Kasumi-1 (cell line): ENCODE results near the gene LACRT.
"Not testable (repeated sequence)": the region's sequence is repeated elsewhere in the genome, so short reads cannot be mapped to it uniquely, and the experiment has no call there.

Experiments used
- DNase-seq, 2 experiments: peaks; one replicate each; lab custom pipeline; 2025; lab: John Stamatoyannopoulos, UW

LACRT gene

GRCh38 chr12:54639112-54639511 is 4.4 kb upstream of the LACRT start:
- DNase-seq = not testable (repeated sequence)

- DNase-seq = no peak
Observed at GRCh38 chr12:54631988-54632728, 2.5 kb downstream of the LACRT start.

GRCh38 chr12:54631551-54631950 is 3.1 kb downstream of the LACRT start:
- DNase-seq = no peak

DNA sequence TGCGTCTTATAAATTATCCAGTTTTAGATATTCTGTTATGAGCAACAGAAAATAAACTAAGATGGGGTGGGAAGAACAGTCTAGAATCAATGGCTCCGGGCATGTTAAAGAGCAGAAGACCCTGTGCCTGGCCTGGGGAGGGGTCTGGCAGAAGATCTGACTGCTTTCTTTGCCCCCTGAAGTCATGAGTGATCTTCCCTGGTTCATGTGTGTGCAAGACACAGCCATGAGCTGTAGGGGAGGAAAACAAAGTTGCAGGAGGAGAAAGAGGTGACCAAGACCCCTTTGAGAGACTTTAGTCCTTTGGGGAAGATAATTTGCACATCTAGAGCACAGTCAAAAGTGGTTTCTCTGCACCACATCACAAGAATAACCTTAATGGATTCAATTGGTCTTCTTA is 4.8 kb downstream of the LACRT start:
- no peak for DNase-seq

DNA sequence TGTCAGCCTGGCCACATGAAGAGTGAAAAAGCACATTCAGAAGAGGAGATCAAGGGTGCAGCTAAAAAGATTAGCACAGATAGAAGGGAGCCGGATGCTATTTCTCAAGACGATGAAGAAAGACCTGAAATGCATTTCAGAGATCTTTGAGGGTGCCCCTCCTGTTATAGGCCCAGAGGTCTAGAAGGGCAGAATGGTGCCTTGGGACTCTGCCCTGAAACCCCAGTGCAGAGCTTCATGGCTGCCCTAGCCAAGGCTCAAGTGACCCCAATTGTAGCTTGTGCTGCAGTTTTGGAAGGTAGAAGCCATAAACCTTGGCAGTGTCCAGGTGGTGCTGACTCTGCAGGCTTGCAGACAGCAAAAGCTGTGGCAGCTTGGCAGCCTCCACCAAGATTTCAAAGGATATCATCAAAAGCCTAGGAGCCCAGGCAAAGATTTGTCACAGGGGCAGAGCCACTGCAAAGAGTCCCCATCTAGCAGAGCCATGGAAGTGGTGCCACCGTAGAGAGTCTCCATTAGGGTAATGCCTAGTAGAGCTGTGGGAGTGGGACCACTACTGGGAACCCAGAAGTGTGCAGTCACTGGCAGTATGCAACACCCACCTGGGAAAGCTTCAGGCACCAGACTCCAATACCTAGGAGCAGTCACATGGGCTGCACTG is 6.4 kb downstream of the LACRT start:
- no peak for DNase-seq

DNA sequence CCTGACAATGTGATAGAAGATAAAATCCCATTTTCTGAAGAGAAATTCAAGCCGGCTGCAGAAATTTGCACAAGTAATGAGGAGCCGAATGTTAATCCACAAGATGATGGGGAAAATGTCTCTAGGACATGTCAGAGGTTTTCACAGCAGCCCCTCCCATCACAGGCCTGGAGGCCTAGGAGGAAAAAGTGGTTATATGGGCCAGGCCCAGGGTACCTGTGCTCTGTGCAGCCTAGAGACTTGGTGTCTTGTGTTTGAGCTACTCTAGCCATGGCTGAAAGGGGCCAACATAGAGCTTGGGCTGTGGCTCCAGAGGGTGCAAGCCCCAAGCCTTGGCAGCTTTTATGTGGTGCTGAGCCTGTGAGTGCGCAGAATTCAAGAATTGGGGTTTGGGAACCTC is 7.4 kb downstream of the LACRT start:
- no peak for DNase-seq

- no peak for DNase-seq
Observed at GRCh38 chr12:54625598-54625997, 9.1 kb downstream of the LACRT start.

DNA sequence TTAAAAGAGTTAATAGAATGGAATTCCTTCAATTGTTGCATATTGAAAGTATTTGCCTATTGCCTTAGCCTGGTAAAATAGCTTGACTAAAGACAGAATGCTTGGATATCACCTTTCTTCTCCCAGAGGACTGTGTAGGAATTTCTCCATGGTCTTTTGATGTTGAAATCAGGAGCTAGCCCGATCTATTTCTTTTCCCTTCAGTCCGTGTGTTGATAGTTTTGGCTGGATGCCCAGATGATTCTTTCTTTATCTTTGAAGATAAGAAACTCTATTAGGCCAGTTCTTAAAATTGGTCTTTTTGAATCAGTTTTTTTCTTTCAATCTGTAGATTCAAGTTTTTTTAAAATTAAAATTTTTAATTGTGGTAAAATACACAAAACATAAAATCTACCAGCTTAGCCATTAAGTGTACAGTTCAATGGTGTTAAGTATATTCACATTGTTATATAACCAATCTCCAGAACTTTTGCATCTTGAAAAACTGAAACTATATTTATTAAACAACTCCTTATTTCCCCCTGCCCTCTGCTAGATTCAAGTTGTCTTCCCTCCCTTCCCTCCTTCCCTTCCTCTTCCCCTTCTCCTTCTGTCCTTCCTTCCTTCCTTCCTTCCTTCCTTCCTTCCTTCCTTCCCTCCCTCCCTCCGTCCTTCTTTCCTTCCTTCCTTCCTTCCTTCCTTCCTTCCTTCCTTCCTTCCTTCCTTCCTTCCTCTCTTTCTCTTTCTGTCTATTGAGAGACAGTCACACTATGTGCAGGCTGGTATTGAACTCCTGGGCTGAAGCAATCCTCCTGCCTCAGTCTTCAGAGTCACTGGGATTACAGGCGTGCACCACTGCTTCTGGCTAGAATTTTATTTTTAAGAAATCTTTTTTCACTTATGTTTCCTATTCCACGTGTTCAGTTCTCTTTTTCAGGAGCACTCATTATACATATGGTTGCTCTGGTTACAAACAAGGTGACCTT is 10.1 kb downstream of the LACRT start:
- DNase-seq = no peak

GRCh38 chr12:54622463-54623183 is 12.1 kb downstream of the LACRT start:
- peak; percentile 56 to 80 for DNase-seq

DNA sequence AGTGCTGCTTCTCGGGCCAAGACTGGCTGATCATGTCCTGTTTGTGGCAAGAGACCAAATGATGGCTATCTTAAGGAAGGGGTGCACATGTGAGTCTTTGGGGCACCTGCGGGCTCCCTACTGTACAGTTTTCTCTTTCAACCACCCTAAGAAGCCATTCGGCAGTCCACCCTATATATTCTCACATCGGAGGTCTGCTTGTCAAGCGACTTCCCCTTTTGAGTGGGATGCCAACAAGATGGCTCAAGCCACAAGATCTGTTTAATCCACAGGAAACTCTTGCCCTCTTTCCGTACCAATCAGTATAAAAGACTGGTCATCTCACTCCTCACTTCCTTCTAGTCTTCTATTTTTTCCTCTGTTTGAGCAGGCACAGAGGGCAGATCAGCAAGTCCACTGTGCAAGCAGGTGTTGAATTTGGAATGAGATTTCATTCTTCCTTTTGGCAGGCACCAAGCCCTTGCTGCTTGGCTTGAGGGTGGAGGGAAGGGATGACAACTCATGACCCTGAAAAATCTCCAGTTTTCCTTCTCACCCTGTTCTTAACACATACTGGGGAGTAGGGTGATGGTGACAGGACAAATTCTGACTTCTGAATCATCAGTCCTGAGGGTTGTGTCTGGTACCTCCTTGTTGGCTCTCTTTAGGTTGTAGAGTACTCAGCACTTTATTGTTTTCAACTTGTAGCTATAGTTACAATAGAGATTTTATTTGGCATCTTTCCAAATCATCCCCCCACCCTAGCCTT is 17.6 kb downstream of the LACRT start:
- DNase-seq = peak; percentile 42 to 59

DNA sequence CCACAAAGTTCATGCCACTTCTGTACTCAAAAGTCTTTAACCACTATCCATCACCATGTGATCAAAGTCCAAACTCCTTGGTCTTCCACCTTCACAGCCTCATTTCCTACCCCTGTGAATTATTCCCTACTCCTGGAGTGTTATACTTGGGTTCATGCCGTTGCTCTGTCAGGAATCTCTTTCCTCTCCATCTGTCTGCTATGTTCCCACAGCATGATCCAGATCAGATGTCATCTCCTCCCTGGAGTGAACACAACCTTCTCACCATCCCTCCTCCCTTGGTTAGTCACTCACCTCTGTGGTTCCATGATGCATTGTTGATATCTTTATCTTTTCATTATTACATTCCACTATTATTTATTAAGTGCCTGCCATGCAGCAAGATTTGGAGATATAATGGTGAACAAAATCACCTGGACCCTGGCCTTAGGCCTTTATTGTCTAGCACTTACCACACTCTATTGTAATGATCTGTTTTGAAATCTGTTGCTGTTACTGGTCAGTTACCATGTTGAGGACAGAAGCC is 22.4 kb downstream of the LACRT start:
- DNase-seq = no peak

GRCh38 chr12:54611715-54612149 is 23.0 kb downstream of the LACRT start:
- DNase-seq = no peak

GRCh38 chr12:54608769-54609168 is 25.9 kb downstream of the LACRT start:
- DNase-seq = no peak

DNA sequence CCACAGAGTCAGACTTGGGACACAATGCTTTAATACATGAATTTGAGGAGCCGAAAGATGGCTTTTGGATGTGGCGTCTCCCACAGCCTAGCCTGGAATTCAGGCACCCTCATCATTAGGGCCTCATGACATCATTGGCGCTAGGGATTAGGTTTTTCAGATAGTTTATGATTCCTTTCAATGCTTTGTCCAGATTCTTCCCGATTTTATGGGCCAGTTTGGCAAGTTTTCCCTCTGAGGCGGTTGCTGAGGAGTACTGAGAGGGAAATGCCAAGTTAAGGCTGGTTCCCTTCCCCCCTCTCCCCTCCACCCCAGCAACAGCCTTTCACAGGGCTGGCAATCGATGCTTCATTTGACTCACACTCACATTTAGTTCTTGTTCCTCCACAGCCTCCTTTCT is 26.5 kb downstream of the LACRT start:
- DNase-seq = no peak

- DNase-seq = no peak
Observed at GRCh38 chr12:54606556-54606955, 28.1 kb downstream of the LACRT start.

GRCh38 chr12:54605138-54605970 is 29.3 kb downstream of the LACRT start:
- DNase-seq = no peak

- no peak for DNase-seq
Observed at GRCh38 chr12:54604436-54604835, 30.3 kb downstream of the LACRT start.

DNA sequence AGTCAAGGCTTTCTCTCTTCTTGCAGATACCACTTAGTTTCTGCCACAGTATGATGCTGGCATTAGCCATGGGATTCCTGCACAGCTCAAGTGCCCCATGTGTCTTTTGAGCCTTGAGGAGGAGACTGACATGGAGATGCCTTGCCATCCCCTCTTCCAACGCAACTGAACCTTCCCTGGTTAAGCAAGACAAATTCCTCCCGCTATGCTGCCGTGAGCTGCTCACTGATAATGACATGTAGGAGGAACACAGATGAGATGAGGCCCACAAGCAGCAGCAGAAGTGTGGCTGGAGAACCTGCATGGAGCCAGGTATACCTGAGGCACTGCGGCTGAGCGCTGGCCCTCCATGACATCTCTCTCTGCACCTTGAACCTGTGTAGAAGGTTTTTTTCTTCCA is 30.8 kb downstream of the LACRT start:
- no peak for DNase-seq

GRCh38 chr12:54603173-54603814 is 31.4 kb downstream of the LACRT start:
- peak; percentile 83 to 93 for DNase-seq
